ENCODE data around the gene CIRBP.

GRCh38 chr19:1270854-1271527, 1.9 kb downstream of the CIRBP start:
- no peak for TF ChIP-seq POLR2A (IDR thresholded peaks at IDR 0.05)
- TF ChIP-seq, protein P1, sequence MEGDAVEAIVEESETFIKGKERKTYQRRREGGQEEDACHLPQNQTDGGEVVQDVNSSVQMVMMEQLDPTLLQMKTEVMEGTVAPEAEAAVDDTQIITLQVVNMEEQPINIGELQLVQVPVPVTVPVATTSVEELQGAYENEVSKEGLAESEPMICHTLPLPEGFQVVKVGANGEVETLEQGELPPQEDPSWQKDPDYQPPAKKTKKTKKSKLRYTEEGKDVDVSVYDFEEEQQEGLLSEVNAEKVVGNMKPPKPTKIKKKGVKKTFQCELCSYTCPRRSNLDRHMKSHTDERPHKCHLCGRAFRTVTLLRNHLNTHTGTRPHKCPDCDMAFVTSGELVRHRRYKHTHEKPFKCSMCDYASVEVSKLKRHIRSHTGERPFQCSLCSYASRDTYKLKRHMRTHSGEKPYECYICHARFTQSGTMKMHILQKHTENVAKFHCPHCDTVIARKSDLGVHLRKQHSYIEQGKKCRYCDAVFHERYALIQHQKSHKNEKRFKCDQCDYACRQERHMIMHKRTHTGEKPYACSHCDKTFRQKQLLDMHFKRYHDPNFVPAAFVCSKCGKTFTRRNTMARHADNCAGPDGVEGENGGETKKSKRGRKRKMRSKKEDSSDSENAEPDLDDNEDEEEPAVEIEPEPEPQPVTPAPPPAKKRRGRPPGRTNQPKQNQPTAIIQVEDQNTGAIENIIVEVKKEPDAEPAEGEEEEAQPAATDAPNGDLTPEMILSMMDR (IDR thresholded peaks at IDR 0.05 in 4 of 5, conservative IDR thresholded peaks at IDR 0.05 in 1 of 5): no peak
